Measurements from ENCODE around the gene FNDC3A. TPM values are rescaled to one million over a fixed set of nuclear protein-coding genes. Genes with fewer than 3 reads are reported as not detected.

The FNDC3A gene
- total and polyA plus RNA-seq, 9 of the 15 experiments (the other 6 are each of a cell fraction or from before 2014, with no cell fraction given): 4.1 to 22.0 (median 13.5) TPM

DNA sequence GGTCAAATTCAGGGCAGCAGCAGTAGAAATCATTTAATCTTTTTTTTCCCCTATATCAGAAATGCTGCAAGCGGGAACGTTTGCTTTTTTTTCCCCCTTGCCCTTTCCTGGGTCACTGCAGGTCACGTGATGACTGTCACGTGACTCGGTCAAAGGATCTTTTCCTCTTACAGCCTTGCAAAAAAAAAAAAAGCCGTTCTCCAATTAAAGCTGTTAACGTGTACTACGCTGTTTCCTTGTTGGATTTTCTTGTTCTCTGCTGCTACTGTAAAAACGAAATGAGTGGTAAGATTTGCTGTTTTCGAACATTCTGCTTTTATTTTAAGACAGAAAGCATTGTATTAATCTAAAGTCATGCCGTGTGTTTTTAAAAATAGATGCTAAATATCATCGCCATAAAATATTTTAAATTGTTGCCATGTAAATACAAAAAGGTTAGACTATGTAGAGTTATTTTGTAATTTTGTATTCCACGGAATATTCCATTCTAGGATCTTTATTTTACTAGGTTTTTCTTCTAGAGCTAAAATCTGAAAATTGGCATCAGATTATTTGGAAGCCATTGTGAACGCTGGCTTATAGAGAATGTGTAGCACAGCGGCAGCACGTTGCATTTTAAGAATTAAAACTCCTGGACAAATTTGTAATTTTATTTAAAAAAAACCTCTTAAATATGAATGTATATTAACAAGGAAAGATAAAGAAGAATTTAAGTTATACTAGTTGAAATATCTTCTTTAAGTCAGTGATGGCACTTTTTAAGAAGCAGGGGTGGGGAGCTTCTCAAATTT, 134.6 kb downstream of the FNDC3A start (continued):
- TF ChIP-seq, protein P1, sequence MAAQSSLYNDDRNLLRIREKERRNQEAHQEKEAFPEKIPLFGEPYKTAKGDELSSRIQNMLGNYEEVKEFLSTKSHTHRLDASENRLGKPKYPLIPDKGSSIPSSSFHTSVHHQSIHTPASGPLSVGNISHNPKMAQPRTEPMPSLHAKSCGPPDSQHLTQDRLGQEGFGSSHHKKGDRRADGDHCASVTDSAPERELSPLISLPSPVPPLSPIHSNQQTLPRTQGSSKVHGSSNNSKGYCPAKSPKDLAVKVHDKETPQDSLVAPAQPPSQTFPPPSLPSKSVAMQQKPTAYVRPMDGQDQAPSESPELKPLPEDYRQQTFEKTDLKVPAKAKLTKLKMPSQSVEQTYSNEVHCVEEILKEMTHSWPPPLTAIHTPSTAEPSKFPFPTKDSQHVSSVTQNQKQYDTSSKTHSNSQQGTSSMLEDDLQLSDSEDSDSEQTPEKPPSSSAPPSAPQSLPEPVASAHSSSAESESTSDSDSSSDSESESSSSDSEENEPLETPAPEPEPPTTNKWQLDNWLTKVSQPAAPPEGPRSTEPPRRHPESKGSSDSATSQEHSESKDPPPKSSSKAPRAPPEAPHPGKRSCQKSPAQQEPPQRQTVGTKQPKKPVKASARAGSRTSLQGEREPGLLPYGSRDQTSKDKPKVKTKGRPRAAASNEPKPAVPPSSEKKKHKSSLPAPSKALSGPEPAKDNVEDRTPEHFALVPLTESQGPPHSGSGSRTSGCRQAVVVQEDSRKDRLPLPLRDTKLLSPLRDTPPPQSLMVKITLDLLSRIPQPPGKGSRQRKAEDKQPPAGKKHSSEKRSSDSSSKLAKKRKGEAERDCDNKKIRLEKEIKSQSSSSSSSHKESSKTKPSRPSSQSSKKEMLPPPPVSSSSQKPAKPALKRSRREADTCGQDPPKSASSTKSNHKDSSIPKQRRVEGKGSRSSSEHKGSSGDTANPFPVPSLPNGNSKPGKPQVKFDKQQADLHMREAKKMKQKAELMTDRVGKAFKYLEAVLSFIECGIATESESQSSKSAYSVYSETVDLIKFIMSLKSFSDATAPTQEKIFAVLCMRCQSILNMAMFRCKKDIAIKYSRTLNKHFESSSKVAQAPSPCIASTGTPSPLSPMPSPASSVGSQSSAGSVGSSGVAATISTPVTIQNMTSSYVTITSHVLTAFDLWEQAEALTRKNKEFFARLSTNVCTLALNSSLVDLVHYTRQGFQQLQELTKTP (IDR thresholded peaks at IDR 0.05; ENCODE audit: low read depth in 1 of 2, partially characterized antibody in 2 of 2): peak in 1 of 2 experiments; percentile 90
- no peak for TF ChIP-seq MCM7 (IDR thresholded peaks at IDR 0.05)
- no peak for TF ChIP-seq MTA2 (IDR thresholded peaks at IDR 0.05; ENCODE audit: low read depth)
- TF ChIP-seq GATAD2A (IDR thresholded peaks at IDR 0.05): peak; percentile 96
- TF ChIP-seq, protein P2, sequence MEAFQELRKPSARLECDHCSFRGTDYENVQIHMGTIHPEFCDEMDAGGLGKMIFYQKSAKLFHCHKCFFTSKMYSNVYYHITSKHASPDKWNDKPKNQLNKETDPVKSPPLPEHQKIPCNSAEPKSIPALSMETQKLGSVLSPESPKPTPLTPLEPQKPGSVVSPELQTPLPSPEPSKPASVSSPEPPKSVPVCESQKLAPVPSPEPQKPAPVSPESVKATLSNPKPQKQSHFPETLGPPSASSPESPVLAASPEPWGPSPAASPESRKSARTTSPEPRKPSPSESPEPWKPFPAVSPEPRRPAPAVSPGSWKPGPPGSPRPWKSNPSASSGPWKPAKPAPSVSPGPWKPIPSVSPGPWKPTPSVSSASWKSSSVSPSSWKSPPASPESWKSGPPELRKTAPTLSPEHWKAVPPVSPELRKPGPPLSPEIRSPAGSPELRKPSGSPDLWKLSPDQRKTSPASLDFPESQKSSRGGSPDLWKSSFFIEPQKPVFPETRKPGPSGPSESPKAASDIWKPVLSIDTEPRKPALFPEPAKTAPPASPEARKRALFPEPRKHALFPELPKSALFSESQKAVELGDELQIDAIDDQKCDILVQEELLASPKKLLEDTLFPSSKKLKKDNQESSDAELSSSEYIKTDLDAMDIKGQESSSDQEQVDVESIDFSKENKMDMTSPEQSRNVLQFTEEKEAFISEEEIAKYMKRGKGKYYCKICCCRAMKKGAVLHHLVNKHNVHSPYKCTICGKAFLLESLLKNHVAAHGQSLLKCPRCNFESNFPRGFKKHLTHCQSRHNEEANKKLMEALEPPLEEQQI (IDR thresholded peaks at IDR 0.05): no peak
- TF ChIP-seq ZNF282 (CRISPR knock-in tag; IDR thresholded peaks at IDR 0.05): no peak
- peak; percentile 38; the same call in 1 of the 2 replicates for TF ChIP-seq TRIM28 (IDR thresholded peaks at IDR 0.05)
- TF ChIP-seq, protein P3, sequence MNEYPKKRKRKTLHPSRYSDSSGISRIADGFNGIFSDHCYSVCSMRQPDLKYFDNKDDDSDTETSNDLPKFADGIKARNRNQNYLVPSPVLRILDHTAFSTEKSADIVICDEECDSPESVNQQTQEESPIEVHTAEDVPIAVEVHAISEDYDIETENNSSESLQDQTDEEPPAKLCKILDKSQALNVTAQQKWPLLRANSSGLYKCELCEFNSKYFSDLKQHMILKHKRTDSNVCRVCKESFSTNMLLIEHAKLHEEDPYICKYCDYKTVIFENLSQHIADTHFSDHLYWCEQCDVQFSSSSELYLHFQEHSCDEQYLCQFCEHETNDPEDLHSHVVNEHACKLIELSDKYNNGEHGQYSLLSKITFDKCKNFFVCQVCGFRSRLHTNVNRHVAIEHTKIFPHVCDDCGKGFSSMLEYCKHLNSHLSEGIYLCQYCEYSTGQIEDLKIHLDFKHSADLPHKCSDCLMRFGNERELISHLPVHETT (CRISPR knock-in tag; conservative IDR thresholded peaks at IDR 0.05 in 1 of 2, IDR thresholded peaks at IDR 0.05 in 1 of 2): 0 out of 4 replicates have a peak, but pooled peaks of 1 of the 2 experiments have one; percentile 42
- no peak for TF ChIP-seq ZNF324 (CRISPR knock-in tag; IDR thresholded peaks at IDR 0.05)
- no peak for TF ChIP-seq EHMT2 (IDR thresholded peaks at IDR 0.05)
- TF ChIP-seq ZNF785 (CRISPR knock-in tag; IDR thresholded peaks at IDR 0.05): no peak
- TF ChIP-seq RFX7 (CRISPR knock-in tag; IDR thresholded peaks at IDR 0.05): no peak
- TF ChIP-seq XRCC3 (IDR thresholded peaks at IDR 0.05): no peak
- TF ChIP-seq, protein P4, sequence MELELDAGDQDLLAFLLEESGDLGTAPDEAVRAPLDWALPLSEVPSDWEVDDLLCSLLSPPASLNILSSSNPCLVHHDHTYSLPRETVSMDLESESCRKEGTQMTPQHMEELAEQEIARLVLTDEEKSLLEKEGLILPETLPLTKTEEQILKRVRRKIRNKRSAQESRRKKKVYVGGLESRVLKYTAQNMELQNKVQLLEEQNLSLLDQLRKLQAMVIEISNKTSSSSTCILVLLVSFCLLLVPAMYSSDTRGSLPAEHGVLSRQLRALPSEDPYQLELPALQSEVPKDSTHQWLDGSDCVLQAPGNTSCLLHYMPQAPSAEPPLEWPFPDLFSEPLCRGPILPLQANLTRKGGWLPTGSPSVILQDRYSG (tag; conservative IDR thresholded peaks at IDR 0.05; ENCODE audit: low read depth): no peak
- peak; percentile 98 for TF ChIP-seq ZNF384 (IDR thresholded peaks at IDR 0.05; ENCODE audit: low read depth, low read length)
- TF ChIP-seq ZSCAN32 (CRISPR knock-in tag; IDR thresholded peaks at IDR 0.05): no peak
- TF ChIP-seq ZNF175 (CRISPR knock-in tag; IDR thresholded peaks at IDR 0.05; ENCODE audit: low read depth): no peak
- no peak for TF ChIP-seq OTX1 (CRISPR knock-in tag; IDR thresholded peaks at IDR 0.05)
- TF ChIP-seq ZNF75A (CRISPR knock-in tag; IDR thresholded peaks at IDR 0.05): no peak
- no peak for TF ChIP-seq RCOR1 (IDR thresholded peaks at IDR 0.05; ENCODE audit: borderline replicate concordance in 1 of 2, low read depth in 2 of 2, low read length in 2 of 2)
